PC-9 (cell line): ENCODE data around the gene LY6G5B. TPM values are rescaled to one million over a fixed set of nuclear protein-coding genes. Genes with fewer than 3 reads are reported as not detected.

Experiments used
- BruUV-seq: library from RNA; stranded (reverse); fragments of 400-500 nt; replicated peaks from 2 replicates; lab custom pipeline; 2021; lab: Mats Ljungman, UMichigan
- CTCF ChIA-PET: fragments of 300-600 bp; sonication (Branson Sonifier 250); formaldehyde crosslinking; loops from one replicate; lab custom pipeline; 2022; ENCODE audit warnings: antibody characterized with exemption; lab: Charles Lee
- POLR2A ChIA-PET: fragments of 300-600 bp; sonication (Branson Sonifier 250); formaldehyde crosslinking; loops from one replicate; lab custom pipeline; 2022; ENCODE audit warnings: antibody characterized with exemption; ENCODE audit not compliant: unreplicated experiment; lab: Charles Lee
- DNase-seq, 2 experiments: peaks; one replicate each; pipeline versions ENCODE4 v3.0.0 to v3.0.0-alpha.2; 2015 to 2022; ENCODE audit warnings: mixed read lengths in 1 of 2
- H2AFZ ChIP-seq: fragments of 200-600 bp; sonication (generic); 2 replicates; pipeline ENCODE4 v1.8.1; 2017; ENCODE audit warnings: antibody characterized with exemption
- H3F3A ChIP-seq: fragments of 200-600 bp; sonication (generic); 2 replicates; pipeline ENCODE4 v1.8.1; 2017; ENCODE audit warnings: antibody characterized with exemption, mild to moderate bottlenecking, low read depth; ENCODE audit not compliant: insufficient read depth
- H3K27ac ChIP-seq: fragments of 200-600 bp; sonication (generic); 2 replicates; pipeline ENCODE4 v1.6.1; 2016; ENCODE audit warnings: mixed run types
- H3K27me3 ChIP-seq: fragments of 200-600 bp; sonication (generic); 2 replicates; pipeline ENCODE4 v1.6.1; 2016; ENCODE audit warnings: low read depth, mixed run types; ENCODE audit not compliant: insufficient read depth
- H3K36me3 ChIP-seq: fragments of 200-600 bp; sonication (generic); 2 replicates; pipeline ENCODE4 v1.6.1; 2016; ENCODE audit warnings: low read depth, mixed run types
- H3K4me1 ChIP-seq: fragments of 200-600 bp; sonication (generic); replicated peaks from 2 replicates; pipeline ENCODE4 v1.6.1; 2016; ENCODE audit warnings: mixed run types; ENCODE audit not compliant: insufficient read depth
- H3K4me2 ChIP-seq: fragments of 200-600 bp; sonication (generic); 2 replicates; pipeline ENCODE4 v1.6.1; 2017; ENCODE audit warnings: mixed run types
- H3K4me3 ChIP-seq: fragments of 200-600 bp; sonication (generic); 2 replicates; pipeline ENCODE4 v1.6.1; 2016; ENCODE audit warnings: mixed run types
- H3K79me2 ChIP-seq: fragments of 200-600 bp; sonication (generic); 2 replicates; pipeline ENCODE4 v1.6.1; 2017; ENCODE audit warnings: low read depth, mixed run types
- H3K9me2 ChIP-seq: fragments of 200-600 bp; sonication (generic); 2 replicates; pipeline ENCODE4 v1.8.1; 2017; ENCODE audit warnings: mild to moderate bottlenecking; ENCODE audit not compliant: insufficient read depth
- H3K9me3 ChIP-seq: fragments of 200-600 bp; sonication (generic); 2 replicates; pipeline ENCODE4 v1.8.1; 2016; ENCODE audit warnings: low read depth; ENCODE audit not compliant: insufficient read depth
- H4K20me1 ChIP-seq: fragments of 200-600 bp; sonication (generic); 2 replicates; pipeline ENCODE4 v1.8.1; 2017; ENCODE audit not compliant: insufficient read depth
- EZH2 ChIP-seq: fragments of 200-600 bp; sonication (generic); IDR thresholded peaks from 2 replicates; pipeline ENCODE4 v1.8.0; 2017; ENCODE audit warnings: antibody characterized with exemption, low read depth
- intact Hi-C: fragments of 100-400 bp; cut with micrococcal nuclease; formaldehyde crosslinking; loops from one replicate; pipeline ENCODE4 v1.10.0; 2022; ENCODE audit not compliant: unreplicated experiment
- total RNA-seq: library from RNA; stranded (reverse); gene quantifications from 2 replicates; pipeline ENCODE4 v1.2.3, GENCODE V29; 2021
- TF ChIP-seq, protein P1 (sequence below): fragments of 200-600 bp; sonication (generic); conservative IDR thresholded peaks from 2 replicates; pipeline ENCODE4 v1.6.1; 2017; ENCODE audit warnings: mixed run types, antibody characterized with exemption, mild to moderate bottlenecking, moderate library complexity

Gene LY6G5B
- total RNA-seq, 1 experiment from 2014 or later: 24.0 TPM

DNA sequence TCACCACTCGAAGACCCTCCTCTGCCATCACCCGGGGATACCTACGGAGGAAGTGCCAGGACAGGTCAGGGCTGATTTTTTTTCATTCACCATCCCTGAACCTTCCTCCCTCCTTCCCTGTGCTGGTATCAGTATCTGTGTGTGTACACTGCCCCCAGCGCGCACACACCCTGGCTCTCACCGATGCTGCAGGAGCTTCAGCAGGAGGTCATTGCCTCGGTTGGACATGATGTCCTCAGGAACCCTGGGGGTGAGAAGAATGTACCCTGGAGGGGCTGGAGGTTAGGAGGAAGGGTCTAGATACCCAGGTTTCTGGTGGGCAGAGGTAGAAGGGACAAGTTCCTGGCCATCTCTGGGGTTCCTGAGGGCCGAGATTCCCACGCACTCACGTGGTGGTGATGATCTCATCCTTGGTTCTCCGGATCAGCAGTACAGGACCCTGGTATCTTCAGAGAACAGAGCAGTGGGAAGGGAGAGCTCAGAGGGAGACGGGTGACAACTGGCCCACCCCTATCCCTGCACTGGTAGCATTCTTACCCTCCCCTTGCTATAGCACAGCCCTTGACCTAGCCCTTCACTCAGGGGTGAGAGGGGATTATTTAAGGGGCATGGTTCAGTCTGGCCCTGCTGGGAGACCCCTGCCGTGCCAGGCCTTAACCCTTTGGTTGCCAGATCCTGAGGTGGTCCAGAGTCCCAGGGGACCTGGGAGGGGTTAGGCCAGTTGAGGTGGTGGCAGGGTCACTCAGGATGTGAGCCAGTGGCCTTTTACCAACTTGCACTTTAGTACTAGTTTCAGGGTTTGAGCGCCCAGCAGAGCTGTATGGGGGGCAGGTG lies 18.3 kb downstream of the LY6G5B start:
- H3K9me2 ChIP-seq: no peaks in the 10 kb centered on the region
- no peaks in the 10 kb centered on the region for H3K79me2 ChIP-seq
- CTCF ChIA-PET: interaction anchor here (1.0 kb wide), 1 partner anchor 50 kb away, joined by 3 read pairs; no protein-coding TSS in a partner anchor
- no peaks in the 10 kb centered on the region; the same call in 1 of the 2 replicates for H3F3A ChIP-seq
- POLR2A ChIA-PET: no interaction called here
- H3K4me1 ChIP-seq: no peaks in the 10 kb centered on the region; the same call in 1 of the 2 replicates
- no TSS peak for BruUV-seq
- no peak overlapping the region for H3K4me3 ChIP-seq
- intact Hi-C loops: loop anchor here (10.0 kb wide), 1 partner anchor 187 kb away; the partner anchor contains the start of gene SLC44A4
- H3K4me2 ChIP-seq: no peak overlapping the region
- no peak overlapping the region for H2AFZ ChIP-seq
- TF ChIP-seq EZH2: no peak
- TF ChIP-seq, protein P1, sequence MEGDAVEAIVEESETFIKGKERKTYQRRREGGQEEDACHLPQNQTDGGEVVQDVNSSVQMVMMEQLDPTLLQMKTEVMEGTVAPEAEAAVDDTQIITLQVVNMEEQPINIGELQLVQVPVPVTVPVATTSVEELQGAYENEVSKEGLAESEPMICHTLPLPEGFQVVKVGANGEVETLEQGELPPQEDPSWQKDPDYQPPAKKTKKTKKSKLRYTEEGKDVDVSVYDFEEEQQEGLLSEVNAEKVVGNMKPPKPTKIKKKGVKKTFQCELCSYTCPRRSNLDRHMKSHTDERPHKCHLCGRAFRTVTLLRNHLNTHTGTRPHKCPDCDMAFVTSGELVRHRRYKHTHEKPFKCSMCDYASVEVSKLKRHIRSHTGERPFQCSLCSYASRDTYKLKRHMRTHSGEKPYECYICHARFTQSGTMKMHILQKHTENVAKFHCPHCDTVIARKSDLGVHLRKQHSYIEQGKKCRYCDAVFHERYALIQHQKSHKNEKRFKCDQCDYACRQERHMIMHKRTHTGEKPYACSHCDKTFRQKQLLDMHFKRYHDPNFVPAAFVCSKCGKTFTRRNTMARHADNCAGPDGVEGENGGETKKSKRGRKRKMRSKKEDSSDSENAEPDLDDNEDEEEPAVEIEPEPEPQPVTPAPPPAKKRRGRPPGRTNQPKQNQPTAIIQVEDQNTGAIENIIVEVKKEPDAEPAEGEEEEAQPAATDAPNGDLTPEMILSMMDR: no peak
- H3K27me3 ChIP-seq: no peaks in the 10 kb centered on the region
- H3K36me3 ChIP-seq: no peaks in the 10 kb centered on the region
- H3K27ac ChIP-seq: no peak overlapping the region
- H3K9me3 ChIP-seq: no peaks in the 10 kb centered on the region
- no peak for DNase-seq
- no peaks in the 10 kb centered on the region for H4K20me1 ChIP-seq

DNA sequence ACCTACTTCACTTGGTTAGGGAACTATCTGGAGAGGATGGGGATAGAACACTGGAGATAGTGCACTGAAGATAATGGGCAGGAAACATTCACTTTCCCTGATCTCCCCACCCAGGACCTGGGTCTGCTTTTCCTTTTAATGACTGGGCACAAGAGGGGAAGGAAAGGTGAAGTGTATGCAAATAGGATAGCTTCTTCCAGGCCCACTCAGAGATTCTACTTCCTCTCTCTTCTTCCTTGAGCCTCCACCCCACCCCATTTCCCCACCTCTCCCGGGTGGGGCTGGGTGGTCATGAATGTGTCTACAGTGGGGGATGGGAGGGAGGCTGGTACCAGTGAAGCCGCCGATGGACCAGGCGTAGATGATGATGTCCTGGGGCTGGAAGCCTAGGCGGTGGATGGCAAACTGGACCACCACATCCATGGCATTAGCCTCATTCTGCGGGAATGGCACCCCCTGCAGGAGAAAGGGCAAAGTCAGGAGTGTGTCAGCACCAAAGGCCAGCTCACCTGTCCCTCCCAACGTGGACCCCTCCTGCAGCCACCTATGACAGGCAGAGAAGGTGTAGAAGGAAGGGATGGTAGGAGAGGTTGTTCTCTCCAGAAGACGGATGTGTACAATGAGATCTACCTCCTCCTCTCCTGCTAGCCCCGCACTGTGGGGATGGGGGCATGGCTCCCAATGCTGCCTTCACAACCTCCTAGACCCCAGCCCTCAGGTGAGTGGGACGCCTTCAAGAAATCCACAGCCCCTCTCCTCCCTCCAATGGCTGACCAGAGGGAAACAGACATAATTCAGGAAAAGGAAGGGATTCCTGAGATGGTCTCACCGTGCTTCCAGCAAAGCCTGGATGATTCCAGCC lies 19.7 kb downstream of the LY6G5B start:
- intact Hi-C loops: loop anchor here (10.0 kb wide), 1 partner anchor 185 kb away; the partner anchor contains the start of gene SLC44A4
- ChIA-PET POLR2A (no interaction called here), CTCF (no interaction called here)
- H3K9me2 ChIP-seq: no peaks in the 10 kb centered on the region
- H3K79me2 ChIP-seq: no peaks in the 10 kb centered on the region
- TF ChIP-seq, protein P1: peak; percentile 47; the same call in 1 of the 2 replicates
- TF ChIP-seq EZH2: no peak
- H3K27me3 ChIP-seq: no peaks in the 10 kb centered on the region
- DNase-seq: no peak
- no peaks in the 10 kb centered on the region for H4K20me1 ChIP-seq
- H3K36me3 ChIP-seq: no peaks in the 10 kb centered on the region
- no peak overlapping the region for H2AFZ ChIP-seq
- H3K4me1 ChIP-seq: no peaks in the 10 kb centered on the region; the same call in 1 of the 2 replicates
- no peaks in the 10 kb centered on the region; the same call in 1 of the 2 replicates for H3F3A ChIP-seq
- BruUV-seq: no TSS peak
- no peak overlapping the region for H3K4me3 ChIP-seq
- H3K4me2 ChIP-seq: no peak overlapping the region
- no peaks in the 10 kb centered on the region for H3K9me3 ChIP-seq
- no peak overlapping the region for H3K27ac ChIP-seq
